B cell (primary cell): ENCODE measurements around the gene GOLGA6L9. TPM values are rescaled to one million over a fixed set of nuclear protein-coding genes. Genes with fewer than 3 reads are reported as not detected.

Experiments used
- polyA plus RNA-seq: library from polyadenylated mRNA; depleted of rRNA; stranded (reverse); fragments of >200 nt; gene quantifications from 2 replicates; pipeline ENCODE4 v1.2.3, GENCODE V29; 2012
- small RNA-seq: library from RNA; depleted of rRNA; stranded (forward); fragments of <200 nt; gene quantifications from one replicate; pipeline ENCODE3, GENCODE V24; 2012; ENCODE audit warnings: low replicate concordance, low read depth; ENCODE audit not compliant: insufficient read length
- total RNA-seq, 2 donors: library from RNA; stranded (reverse); fragments of 120-200 nt in 1 of 2; gene quantifications; 1 replicate in 1 of 2; 2 replicates in 1 of 2; pipeline versions ENCODE4 v1.2.3 to v1.2.4, GENCODE V29; 2013 to 2022

The GOLGA6L9 gene
- total and polyA plus RNA-seq, 2 donors (not counting 1 experiment from before 2014, with no cell fraction given), result 2.1 to 3.1 TPM

Small RNAs within 50 kb of the gene (small RNA-seq; reads per million reads assigned to genes)
- gene AC245033.3, result not detected

Other genes with a start within 250 kb of the GOLGA6L9 start
- gene EFL1, start 167.1 kb upstream of the GOLGA6L9 start, total RNA-seq, result 25.8 and 27.8 TPM in 2 replicates
- gene EFL1, start 167.1 kb upstream of the GOLGA6L9 start, polyA plus RNA-seq, result 8.2 and 12.6 TPM in 2 replicates
- 25.0 and 30.2 TPM in 2 replicates for gene SAXO2, start 167.0 kb upstream of the GOLGA6L9 start, total RNA-seq
- gene SAXO2, start 167.0 kb upstream of the GOLGA6L9 start, polyA plus RNA-seq, result 2.5 and 3.1 TPM in 2 replicates
- 1.1 and 2.1 TPM in 2 replicates for gene GOLGA6L10, start 80.3 kb upstream of the GOLGA6L9 start, total RNA-seq
- 0.73 and 2.6 TPM in 2 replicates for gene GOLGA6L10, start 80.3 kb upstream of the GOLGA6L9 start, polyA plus RNA-seq
- gene RPS17, start 110.6 kb downstream of the GOLGA6L9 start, total RNA-seq, result 2,214 and 2,297 TPM in 2 replicates
- 5,164 and 5,877 TPM in 2 replicates for gene RPS17, start 110.6 kb downstream of the GOLGA6L9 start, polyA plus RNA-seq
- gene CPEB1, start 217.5 kb downstream of the GOLGA6L9 start, total RNA-seq, result 0.41 and 0.62 TPM in 2 replicates
- gene CPEB1, start 217.5 kb downstream of the GOLGA6L9 start, polyA plus RNA-seq, result 0.07 and 0.19 TPM in 2 replicates